Measurements from ENCODE around the gene MPC1.
"Not testable (repeated sequence)": the region's sequence is repeated elsewhere in the genome, so short reads cannot be mapped to it uniquely, and the experiment has no call there.

GRCh38 chr6:166344921-166345320 is 37.8 kb downstream of the MPC1 start:
- TF ChIP-seq, protein P1, sequence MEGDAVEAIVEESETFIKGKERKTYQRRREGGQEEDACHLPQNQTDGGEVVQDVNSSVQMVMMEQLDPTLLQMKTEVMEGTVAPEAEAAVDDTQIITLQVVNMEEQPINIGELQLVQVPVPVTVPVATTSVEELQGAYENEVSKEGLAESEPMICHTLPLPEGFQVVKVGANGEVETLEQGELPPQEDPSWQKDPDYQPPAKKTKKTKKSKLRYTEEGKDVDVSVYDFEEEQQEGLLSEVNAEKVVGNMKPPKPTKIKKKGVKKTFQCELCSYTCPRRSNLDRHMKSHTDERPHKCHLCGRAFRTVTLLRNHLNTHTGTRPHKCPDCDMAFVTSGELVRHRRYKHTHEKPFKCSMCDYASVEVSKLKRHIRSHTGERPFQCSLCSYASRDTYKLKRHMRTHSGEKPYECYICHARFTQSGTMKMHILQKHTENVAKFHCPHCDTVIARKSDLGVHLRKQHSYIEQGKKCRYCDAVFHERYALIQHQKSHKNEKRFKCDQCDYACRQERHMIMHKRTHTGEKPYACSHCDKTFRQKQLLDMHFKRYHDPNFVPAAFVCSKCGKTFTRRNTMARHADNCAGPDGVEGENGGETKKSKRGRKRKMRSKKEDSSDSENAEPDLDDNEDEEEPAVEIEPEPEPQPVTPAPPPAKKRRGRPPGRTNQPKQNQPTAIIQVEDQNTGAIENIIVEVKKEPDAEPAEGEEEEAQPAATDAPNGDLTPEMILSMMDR (IDR thresholded peaks at IDR 0.05), result not testable (repeated sequence)
- not testable (repeated sequence) for TF ChIP-seq POLR2AphosphoS5 (IDR thresholded peaks at IDR 0.05)
